ENCODE data around the gene LTBP4. TPM values are rescaled to one million over a fixed set of nuclear protein-coding genes. Genes with fewer than 3 reads are reported as not detected.
"Not testable (repeated sequence)": the region's sequence is repeated elsewhere in the genome, so short reads cannot be mapped to it uniquely, and the experiment has no call there.

LTBP4 gene
- total RNA-seq, 6 experiments from 2014 or later, result 19.3 to 40.8 (median 34.4) TPM

DNA sequence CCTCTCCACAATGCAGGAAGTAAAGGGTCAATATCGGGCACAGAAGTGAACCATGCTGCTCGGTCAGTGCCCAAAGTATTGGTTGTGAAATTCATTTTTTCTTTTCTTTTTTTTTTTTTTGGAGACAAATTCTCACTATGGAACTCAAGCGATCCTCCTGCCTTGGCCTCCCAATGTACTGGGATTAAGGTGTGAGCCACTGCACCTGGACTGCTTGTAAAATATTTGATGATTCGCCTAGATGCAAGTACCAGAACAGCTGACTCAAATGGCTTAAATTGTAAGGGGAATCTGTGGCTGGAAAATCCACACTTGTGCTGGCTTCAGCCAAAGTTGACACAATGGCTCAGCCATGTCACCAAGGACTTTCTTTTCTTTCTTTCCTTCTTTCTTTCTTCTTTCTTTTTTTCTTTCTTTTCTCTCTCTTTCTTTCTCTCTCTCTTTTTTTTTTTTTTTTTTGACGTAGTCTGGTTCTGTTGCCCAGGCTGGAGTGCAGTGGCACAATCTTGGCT lies 45.6 kb downstream of the LTBP4 start:
- Histone ChIP-seq H3K27me3 (no peaks in the 10 kb centered on the region), H3K27ac (no peak overlapping the region), H3K4me3 (no peak overlapping the region), H3K4me1 (no peaks in the 10 kb centered on the region), H3K36me3 (no peaks in the 10 kb centered on the region), H3K9me3 (no peaks in the 10 kb centered on the region)
- ATAC-seq (no peak), DNase-seq (no peak)
- 60% methylated on average over 5 of the region's 5 CpGs for WGBS (ENCODE audit: insufficient coverage, low coverage, low lambda C conversion rate, missing lambda C conversion rate)
- intact Hi-C loops (cut with DNase I), result no loop called here
- no peak for TF ChIP-seq POLR2A (IDR thresholded peaks at IDR 0.05)

DNA sequence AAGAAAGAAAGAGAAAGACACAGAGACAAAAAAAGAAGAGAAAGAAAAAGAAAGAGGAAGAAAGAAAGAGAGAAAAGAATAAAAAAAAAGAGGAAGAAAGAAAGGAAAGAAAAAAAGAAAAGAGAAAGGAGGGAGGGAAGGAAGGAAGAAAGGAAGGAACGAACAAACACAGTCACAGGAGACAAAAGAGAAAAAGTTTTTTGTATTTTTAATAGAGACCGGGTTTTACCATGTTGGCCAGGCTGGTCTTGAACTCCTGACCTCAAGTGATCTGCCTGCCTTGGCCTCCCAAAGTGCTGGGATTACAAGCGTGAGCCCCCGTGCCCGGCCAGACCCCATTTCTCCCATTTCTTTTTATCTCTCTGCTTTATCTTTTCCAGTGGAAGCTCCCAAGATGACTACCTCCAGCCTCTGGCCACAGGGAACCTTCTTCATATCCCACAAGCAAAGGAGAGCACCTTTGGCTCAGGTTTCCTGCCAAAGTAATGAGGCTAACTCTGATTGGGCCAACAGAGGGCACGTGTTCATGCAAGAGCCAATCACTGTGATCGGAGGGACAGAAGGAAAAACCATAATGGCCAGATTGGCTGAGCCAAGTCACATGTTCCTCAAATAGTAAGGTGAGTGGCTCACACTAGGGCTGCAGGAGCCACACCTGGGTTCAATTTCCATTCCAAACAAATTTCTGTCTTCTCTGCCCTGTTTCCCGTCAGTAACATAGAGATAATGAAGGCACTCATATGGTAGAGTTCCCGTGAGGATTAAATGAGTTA lies 48.9 kb downstream of the LTBP4 start:
- intact Hi-C loops (cut with DNase I); H3K27me3 ChIP-seq; H3K9me3 ChIP-seq; H3K27ac ChIP-seq; ATAC-seq; H3K4me3 ChIP-seq; H3K4me1 ChIP-seq; H3K36me3 ChIP-seq; DNase-seq: not testable (repeated sequence)
- WGBS (ENCODE audit: insufficient coverage, low coverage, low lambda C conversion rate, missing lambda C conversion rate), result 77% methylated on average over 6 of the region's 9 CpGs

DNA sequence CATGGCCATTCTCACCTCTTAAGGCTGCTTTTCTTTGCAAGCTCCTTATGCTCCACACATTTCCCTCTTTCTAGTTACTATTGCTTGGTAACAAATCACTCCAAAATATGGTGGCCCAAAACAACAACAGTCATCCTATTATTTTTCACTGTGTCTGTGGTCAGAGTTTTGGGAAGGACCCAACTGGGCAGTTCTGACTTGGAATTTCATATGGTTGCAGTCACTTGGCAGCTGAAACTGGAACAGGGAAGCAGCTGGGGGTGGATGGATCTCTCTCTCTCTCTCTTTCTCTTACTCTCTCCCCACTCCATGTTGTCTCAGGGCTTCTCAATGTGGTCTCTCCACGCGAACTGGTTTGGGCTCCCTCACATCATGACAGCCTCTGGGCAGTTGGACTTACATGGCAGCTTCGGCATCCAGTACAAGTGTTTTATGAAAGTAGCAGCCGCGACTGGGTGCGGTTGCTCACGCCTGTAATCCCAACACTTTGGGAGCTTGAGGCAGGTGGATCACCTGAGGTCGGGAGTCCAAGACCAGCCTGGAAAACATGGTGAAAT lies 49.7 kb downstream of the LTBP4 start:
- WGBS (ENCODE audit: insufficient coverage, low coverage, low lambda C conversion rate, missing lambda C conversion rate), result 71% methylated on average over 6 of the region's 8 CpGs
- H3K4me1 ChIP-seq, result no peaks in the 10 kb centered on the region
- intact Hi-C loops (cut with DNase I), result no loop called here
- H3K27me3 ChIP-seq, result no peaks in the 10 kb centered on the region
- ATAC-seq (no peak), DNase-seq (no peak)
- no peaks in the 10 kb centered on the region for H3K36me3 ChIP-seq
- no peak overlapping the region for H3K4me3 ChIP-seq
- no peaks in the 10 kb centered on the region for H3K9me3 ChIP-seq
- H3K27ac ChIP-seq, result no peak overlapping the region
- TF ChIP-seq POLR2A (IDR thresholded peaks at IDR 0.05), result no peak
- TF ChIP-seq, protein P1, sequence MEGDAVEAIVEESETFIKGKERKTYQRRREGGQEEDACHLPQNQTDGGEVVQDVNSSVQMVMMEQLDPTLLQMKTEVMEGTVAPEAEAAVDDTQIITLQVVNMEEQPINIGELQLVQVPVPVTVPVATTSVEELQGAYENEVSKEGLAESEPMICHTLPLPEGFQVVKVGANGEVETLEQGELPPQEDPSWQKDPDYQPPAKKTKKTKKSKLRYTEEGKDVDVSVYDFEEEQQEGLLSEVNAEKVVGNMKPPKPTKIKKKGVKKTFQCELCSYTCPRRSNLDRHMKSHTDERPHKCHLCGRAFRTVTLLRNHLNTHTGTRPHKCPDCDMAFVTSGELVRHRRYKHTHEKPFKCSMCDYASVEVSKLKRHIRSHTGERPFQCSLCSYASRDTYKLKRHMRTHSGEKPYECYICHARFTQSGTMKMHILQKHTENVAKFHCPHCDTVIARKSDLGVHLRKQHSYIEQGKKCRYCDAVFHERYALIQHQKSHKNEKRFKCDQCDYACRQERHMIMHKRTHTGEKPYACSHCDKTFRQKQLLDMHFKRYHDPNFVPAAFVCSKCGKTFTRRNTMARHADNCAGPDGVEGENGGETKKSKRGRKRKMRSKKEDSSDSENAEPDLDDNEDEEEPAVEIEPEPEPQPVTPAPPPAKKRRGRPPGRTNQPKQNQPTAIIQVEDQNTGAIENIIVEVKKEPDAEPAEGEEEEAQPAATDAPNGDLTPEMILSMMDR (IDR thresholded peaks at IDR 0.05), result no peak

DNA sequence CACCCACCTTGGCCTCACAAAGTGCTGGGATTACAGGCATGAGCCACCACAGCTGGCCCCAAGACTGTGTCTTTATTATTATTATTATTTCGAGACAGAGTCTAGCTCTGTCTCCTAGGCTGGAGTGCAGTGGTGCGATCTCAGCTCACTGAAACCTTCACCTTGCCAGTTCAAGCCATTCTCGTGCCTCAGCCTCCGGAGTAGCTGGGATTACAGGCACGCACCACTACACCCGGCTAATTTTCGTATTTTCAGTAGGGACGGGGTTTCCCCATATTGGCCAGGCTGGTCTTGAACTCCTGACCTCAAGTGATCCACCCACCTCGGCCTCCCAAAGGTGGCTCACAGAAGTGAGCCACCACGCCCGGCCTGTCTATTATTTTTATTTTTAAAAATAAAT lies 51.1 kb downstream of the LTBP4 start:
- H3K4me1 ChIP-seq; ATAC-seq; H3K36me3 ChIP-seq; H3K9me3 ChIP-seq; intact Hi-C loops (cut with DNase I); H3K27ac ChIP-seq; DNase-seq; H3K27me3 ChIP-seq; H3K4me3 ChIP-seq: not testable (repeated sequence)
- WGBS (ENCODE audit: insufficient coverage, low coverage, low lambda C conversion rate, missing lambda C conversion rate), result 81% methylated on average over 6 of the region's 11 CpGs

DNA sequence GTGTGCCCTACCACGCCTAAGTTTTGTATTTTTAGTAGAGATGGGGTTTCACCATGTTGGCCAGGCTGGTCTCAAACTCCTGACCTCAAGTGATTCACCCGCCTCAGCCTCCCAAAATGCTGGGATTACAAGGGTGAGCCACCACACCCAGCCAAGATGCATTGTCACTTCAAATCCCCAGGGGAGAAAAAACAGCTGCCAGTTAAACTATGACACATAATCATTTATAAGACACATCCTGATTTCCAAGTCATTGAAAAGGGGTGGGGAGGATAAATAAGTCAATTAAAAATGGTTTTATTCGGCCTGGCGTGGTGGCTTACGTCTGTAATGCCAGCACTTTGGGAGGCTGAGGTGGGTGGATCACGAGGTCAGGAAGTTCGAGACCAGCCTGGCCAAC lies 54.5 kb downstream of the LTBP4 start:
- DNase-seq; intact Hi-C loops (cut with DNase I): not testable (repeated sequence)
- WGBS (ENCODE audit: insufficient coverage, low coverage, low lambda C conversion rate, missing lambda C conversion rate), result 81% methylated on average over 7 of the region's 7 CpGs

DNA sequence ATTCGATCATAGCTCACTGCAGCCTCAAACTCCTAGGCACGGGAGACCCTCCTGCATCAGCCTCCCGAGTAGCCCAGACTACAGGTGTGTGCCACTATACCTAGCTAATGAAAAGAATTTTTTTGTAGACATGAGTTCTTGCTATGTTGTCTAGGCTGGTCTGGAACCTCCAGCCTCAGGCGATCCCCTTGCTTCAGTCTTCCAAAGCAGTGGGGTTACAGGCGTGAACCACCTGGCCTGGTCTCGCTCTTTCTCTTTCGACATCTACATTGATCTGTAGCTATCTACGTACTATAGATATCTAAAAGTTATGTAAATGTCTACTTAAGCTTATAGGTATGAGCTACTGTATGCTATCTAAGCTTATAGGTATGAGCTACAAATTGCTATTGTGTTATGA lies 56.9 kb downstream of the LTBP4 start:
- no peak for ATAC-seq
- Histone ChIP-seq H3K27ac (no peak overlapping the region), H3K4me3 (no peak overlapping the region), H3K36me3 (no peaks in the 10 kb centered on the region), H3K4me1 (peaks cover 0 to 2% (median 0%) of the 10 kb centered on the region in 4 donors), H3K27me3 (no peaks in the 10 kb centered on the region), H3K9me3 (no peaks in the 10 kb centered on the region)
- DNase-seq, result no peak
- intact Hi-C loops (cut with DNase I), result no loop called here
- WGBS (ENCODE audit: insufficient coverage, low coverage, low lambda C conversion rate, missing lambda C conversion rate), result 82% methylated on average over 8 of the region's 8 CpGs
- TF ChIP-seq, protein P1 (IDR thresholded peaks at IDR 0.05), result no peak
- TF ChIP-seq POLR2A (IDR thresholded peaks at IDR 0.05), result no peak

More for the DNA sequence above, 54.5 kb downstream of the LTBP4 start:
- H3K4me3 ChIP-seq, H3K4me1 ChIP-seq, H3K27ac ChIP-seq, H3K9me3 ChIP-seq, H3K27me3 ChIP-seq, H3K36me3 ChIP-seq, ATAC-seq: not testable (repeated sequence)
